Measurements from ENCODE around the gene HMCES. TPM values are rescaled to one million over a fixed set of nuclear protein-coding genes. Genes with fewer than 3 reads are reported as not detected.

HMCES gene
- total and polyA plus RNA-seq, 2 of the 13 experiments (the other 11 are each of a cell fraction or from before 2014, with no cell fraction given) = 16.1 to 37.5 TPM

GRCh38 chr3:129323651-129324294 is 45.1 kb downstream of the HMCES start (continued):
- TF ChIP-seq HNF4A (CRISPR knock-in tag; IDR thresholded peaks at IDR 0.05) = peak; percentile 57
- no peak for TF ChIP-seq ZNF510 (CRISPR knock-in tag; IDR thresholded peaks at IDR 0.05; ENCODE audit: low read depth)
- no peak for TF ChIP-seq ZNF800 (CRISPR knock-in tag; IDR thresholded peaks at IDR 0.05)
- TF ChIP-seq GATAD1 (CRISPR knock-in tag; IDR thresholded peaks at IDR 0.05) = no peak
- no peak for TF ChIP-seq ZNF879 (CRISPR knock-in tag; IDR thresholded peaks at IDR 0.05)
- no peak for TF ChIP-seq MAZ (IDR thresholded peaks at IDR 0.05; ENCODE audit: borderline replicate concordance, low read depth, low read length)
- TF ChIP-seq MAZ (CRISPR knock-in tag; IDR thresholded peaks at IDR 0.05; ENCODE audit: low read depth) = no peak
- no peak for TF ChIP-seq ZNF230 (CRISPR knock-in tag; IDR thresholded peaks at IDR 0.05)
- TF ChIP-seq HDAC2 (CRISPR knock-in tag; IDR thresholded peaks at IDR 0.05) = 0 out of 2 replicates have a peak, but pooled peaks have one; percentile 23
- TF ChIP-seq GTF2F1 (IDR thresholded peaks at IDR 0.05; ENCODE audit: low read length) = no peak
- TF ChIP-seq STAG1 (CRISPR knock-in tag; IDR thresholded peaks at IDR 0.05) = peak; percentile 50
- TF ChIP-seq ZFP36L2 (CRISPR knock-in tag; IDR thresholded peaks at IDR 0.05) = no peak
- TF ChIP-seq ZFX (CRISPR knock-in tag; IDR thresholded peaks at IDR 0.05; ENCODE audit: low read depth) = peak; percentile 58
- TF ChIP-seq POLR2AphosphoS5 (IDR thresholded peaks at IDR 0.05; ENCODE audit: low read depth, low read length) = no peak
- no peak for TF ChIP-seq ZSCAN22 (CRISPR knock-in tag; IDR thresholded peaks at IDR 0.05)
- no peak for TF ChIP-seq ZNF326 (CRISPR knock-in tag; IDR thresholded peaks at IDR 0.05; ENCODE audit: borderline replicate concordance)
- no peak for TF ChIP-seq ZNF180 (CRISPR knock-in tag; IDR thresholded peaks at IDR 0.05; ENCODE audit: borderline replicate concordance, low read depth)
- TF ChIP-seq HMGXB3 (CRISPR knock-in tag; IDR thresholded peaks at IDR 0.05; ENCODE audit: borderline replicate concordance) = no peak
- no peak for TF ChIP-seq AHR (CRISPR knock-in tag; IDR thresholded peaks at IDR 0.05)
- no peak for TF ChIP-seq ZNF207 (IDR thresholded peaks at IDR 0.05; ENCODE audit: borderline replicate concordance)
- TF ChIP-seq SMARCE1 (IDR thresholded peaks at IDR 0.05; ENCODE audit: borderline replicate concordance) = no peak
- TF ChIP-seq ZNF709 (CRISPR knock-in tag; IDR thresholded peaks at IDR 0.05) = no peak
- TF ChIP-seq PBX3 (CRISPR knock-in tag; IDR thresholded peaks at IDR 0.05; ENCODE audit: borderline replicate concordance) = no peak
- TF ChIP-seq NFRKB (IDR thresholded peaks at IDR 0.05) = no peak
